HepG2 (cell line): Measurements from ENCODE around the gene RAC3.

ENCODE experiments used
- CBX5 ChIP-seq: sonication (generic); formaldehyde crosslinking; IDR thresholded peaks from 2 replicates; pipeline ENCODE4 v1.4.0; 2020; ENCODE audit warnings: missing genetic modification reagents, borderline replicate concordance
- HNRNPUL1 ChIP-seq: fragments of 200-400 bp; formaldehyde crosslinking; IDR thresholded peaks from 2 replicates; pipeline ENCODE4 v1.6.1; 2017; ENCODE audit warnings: low read depth, mild to moderate bottlenecking, low read length, moderate library complexity
- SMC3 ChIP-seq: IDR thresholded peaks from 2 replicates; pipeline ENCODE4 v1.6.1; 2011; ENCODE audit warnings: low read length, improper control_type of control experiment
- TAF15 ChIP-seq: fragments of 200-400 bp; formaldehyde crosslinking; IDR thresholded peaks from one replicate; pipeline ENCODE4 v1.6.1; 2018; ENCODE audit warnings: mild to moderate bottlenecking, low read depth, low read length; ENCODE audit not compliant: poor library complexity, severe bottlenecking
- ZNF274 ChIP-seq: sonication (generic); formaldehyde crosslinking; IDR thresholded peaks from 2 replicates; pipeline ENCODE4 v1.5.1; 2020; ENCODE audit warnings: mild to moderate bottlenecking, missing genetic modification reagents
- ZNF839 ChIP-seq: sonication (generic); formaldehyde crosslinking; IDR thresholded peaks from 2 replicates; pipeline ENCODE4 v1.4.0; 2020; ENCODE audit warnings: missing genetic modification reagents, mild to moderate bottlenecking, borderline replicate concordance
- TF ChIP-seq, protein P1 (sequence below): sonication (generic); formaldehyde crosslinking; IDR thresholded peaks from 2 replicates; pipeline ENCODE4 v1.5.0; 2020; ENCODE audit warnings: mild to moderate bottlenecking, missing genetic modification reagents, moderate library complexity
- TF ChIP-seq, protein P2 (sequence below): sonication (generic); formaldehyde crosslinking; IDR thresholded peaks from 2 replicates; pipeline ENCODE4 v1.4.0; 2020; ENCODE audit warnings: missing genetic modification reagents, borderline replicate concordance
- TF ChIP-seq, protein P3 (sequence below), 2 experiments: sonication (generic) in 1 of 2; formaldehyde crosslinking in 1 of 2; IDR thresholded peaks; 2 replicates each; pipeline versions ENCODE4 v1.5.1 to v1.6.1; 2011 to 2020; ENCODE audit warnings: borderline replicate concordance in 1 of 2, low read depth in 1 of 2, low read length in 1 of 2, mild to moderate bottlenecking in 1 of 2, missing genetic modification reagents in 1 of 2, moderate library complexity in 1 of 2
- TF ChIP-seq, protein P4 (sequence below): sonication (generic); formaldehyde crosslinking; IDR thresholded peaks from 2 replicates; pipeline ENCODE4 v1.5.0; 2020; ENCODE audit warnings: mild to moderate bottlenecking, low read depth, missing genetic modification reagents, borderline replicate concordance

DNA sequence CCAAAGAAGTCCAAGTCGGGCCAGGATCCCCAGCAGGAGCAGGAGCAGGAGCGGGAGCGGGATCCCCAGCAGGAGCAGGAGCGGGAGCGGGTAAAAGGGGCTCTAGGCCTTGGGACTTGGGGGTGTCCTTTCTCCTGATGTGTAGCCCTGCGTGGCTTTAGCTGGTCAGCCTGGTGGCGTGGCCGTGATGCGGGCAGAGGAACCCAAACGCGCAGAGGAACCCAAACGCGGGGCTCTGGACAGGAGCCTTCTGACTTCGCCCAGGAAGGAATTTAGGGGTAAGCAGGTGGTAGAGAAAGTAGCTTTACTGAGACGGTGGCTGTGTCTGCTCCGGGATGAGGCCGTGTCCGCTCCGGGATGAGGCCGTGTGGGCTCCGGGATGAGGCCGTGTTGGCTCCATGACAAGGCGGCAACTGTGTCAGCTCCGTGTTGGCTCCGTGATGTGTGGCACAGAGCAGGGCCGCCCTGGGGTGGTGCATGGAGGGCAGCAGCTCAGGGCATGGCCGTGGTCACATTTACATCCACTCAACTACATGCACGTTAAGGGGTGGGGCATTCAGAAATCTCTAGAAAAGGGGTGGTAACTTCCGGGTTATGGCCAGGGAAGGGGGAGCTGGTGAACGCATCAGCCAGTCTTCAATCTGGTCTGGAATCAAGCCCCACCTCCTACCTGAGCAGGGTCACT is 34.6 kb upstream of the RAC3 start:
- TF ChIP-seq, protein P1, sequence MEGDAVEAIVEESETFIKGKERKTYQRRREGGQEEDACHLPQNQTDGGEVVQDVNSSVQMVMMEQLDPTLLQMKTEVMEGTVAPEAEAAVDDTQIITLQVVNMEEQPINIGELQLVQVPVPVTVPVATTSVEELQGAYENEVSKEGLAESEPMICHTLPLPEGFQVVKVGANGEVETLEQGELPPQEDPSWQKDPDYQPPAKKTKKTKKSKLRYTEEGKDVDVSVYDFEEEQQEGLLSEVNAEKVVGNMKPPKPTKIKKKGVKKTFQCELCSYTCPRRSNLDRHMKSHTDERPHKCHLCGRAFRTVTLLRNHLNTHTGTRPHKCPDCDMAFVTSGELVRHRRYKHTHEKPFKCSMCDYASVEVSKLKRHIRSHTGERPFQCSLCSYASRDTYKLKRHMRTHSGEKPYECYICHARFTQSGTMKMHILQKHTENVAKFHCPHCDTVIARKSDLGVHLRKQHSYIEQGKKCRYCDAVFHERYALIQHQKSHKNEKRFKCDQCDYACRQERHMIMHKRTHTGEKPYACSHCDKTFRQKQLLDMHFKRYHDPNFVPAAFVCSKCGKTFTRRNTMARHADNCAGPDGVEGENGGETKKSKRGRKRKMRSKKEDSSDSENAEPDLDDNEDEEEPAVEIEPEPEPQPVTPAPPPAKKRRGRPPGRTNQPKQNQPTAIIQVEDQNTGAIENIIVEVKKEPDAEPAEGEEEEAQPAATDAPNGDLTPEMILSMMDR: no peak
- TF ChIP-seq, protein P2, sequence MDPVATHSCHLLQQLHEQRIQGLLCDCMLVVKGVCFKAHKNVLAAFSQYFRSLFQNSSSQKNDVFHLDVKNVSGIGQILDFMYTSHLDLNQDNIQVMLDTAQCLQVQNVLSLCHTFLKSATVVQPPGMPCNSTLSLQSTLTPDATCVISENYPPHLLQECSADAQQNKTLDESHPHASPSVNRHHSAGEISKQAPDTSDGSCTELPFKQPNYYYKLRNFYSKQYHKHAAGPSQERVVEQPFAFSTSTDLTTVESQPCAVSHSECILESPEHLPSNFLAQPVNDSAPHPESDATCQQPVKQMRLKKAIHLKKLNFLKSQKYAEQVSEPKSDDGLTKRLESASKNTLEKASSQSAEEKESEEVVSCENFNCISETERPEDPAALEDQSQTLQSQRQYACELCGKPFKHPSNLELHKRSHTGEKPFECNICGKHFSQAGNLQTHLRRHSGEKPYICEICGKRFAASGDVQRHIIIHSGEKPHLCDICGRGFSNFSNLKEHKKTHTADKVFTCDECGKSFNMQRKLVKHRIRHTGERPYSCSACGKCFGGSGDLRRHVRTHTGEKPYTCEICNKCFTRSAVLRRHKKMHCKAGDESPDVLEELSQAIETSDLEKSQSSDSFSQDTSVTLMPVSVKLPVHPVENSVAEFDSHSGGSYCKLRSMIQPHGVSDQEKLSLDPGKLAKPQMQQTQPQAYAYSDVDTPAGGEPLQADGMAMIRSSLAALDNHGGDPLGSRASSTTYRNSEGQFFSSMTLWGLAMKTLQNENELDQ: no peak
- TF ChIP-seq, protein P3, sequence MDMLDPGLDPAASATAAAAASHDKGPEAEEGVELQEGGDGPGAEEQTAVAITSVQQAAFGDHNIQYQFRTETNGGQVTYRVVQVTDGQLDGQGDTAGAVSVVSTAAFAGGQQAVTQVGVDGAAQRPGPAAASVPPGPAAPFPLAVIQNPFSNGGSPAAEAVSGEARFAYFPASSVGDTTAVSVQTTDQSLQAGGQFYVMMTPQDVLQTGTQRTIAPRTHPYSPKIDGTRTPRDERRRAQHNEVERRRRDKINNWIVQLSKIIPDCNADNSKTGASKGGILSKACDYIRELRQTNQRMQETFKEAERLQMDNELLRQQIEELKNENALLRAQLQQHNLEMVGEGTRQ (IDR thresholded peaks at IDR 0.05; ENCODE audit: low read depth, low read length): no peak
- TF ChIP-seq, protein P3 (CRISPR knock-in tag; IDR thresholded peaks at IDR 0.05; ENCODE audit: borderline replicate concordance): no peak
- TF ChIP-seq, protein P4, sequence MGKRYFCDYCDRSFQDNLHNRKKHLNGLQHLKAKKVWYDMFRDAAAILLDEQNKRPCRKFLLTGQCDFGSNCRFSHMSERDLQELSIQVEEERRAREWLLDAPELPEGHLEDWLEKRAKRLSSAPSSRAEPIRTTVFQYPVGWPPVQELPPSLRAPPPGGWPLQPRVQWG: no peak
- peak; percentile 68 for TF ChIP-seq TAF15
- no peak for TF ChIP-seq SMC3
- TF ChIP-seq ZNF274 (CRISPR knock-in tag): peak; percentile 50; the same call in 1 of the 2 replicates
- TF ChIP-seq HNRNPUL1: no peak
- TF ChIP-seq ZNF839 (CRISPR knock-in tag): no peak
- TF ChIP-seq CBX5 (CRISPR knock-in tag): no peak; the same call in 1 of the 2 replicates
